Tibial artery (tissue), 4 donors: Measurements from ENCODE around the gene PROX2.

Experiments
- DNase-seq, 2 donors: peaks; one replicate each; pipeline ENCODE4 v3.0.0-alpha.2; 2019
- H3K27ac ChIP-seq, 2 donors: fragments of 200-600 bp; sonication (generic) in 1 of 2; 1 replicate in 1 of 2; 2 replicates in 1 of 2; pipeline ENCODE4 v1.5.1; 2018 to 2019; ENCODE audit warnings: mild to moderate bottlenecking in 1 of 2
- H3K27me3 ChIP-seq, 2 donors: fragments of 200-600 bp; sonication (generic) in 1 of 2; one replicate each; pipeline versions ENCODE4 v1.5.1 to v1.6.0; 2016 to 2019
- H3K36me3 ChIP-seq, 3 donors: fragments of 200-600 bp; sonication (generic) in 2 of 3; one replicate each; pipeline ENCODE4 v1.5.1; 2016 to 2019; ENCODE audit warnings: mild to moderate bottlenecking in 2 of 3
- H3K4me1 ChIP-seq, 4 donors: fragments of 200-600 bp; sonication (generic) in 2 of 4; 1 replicate in 3 of 4; 2 replicates in 1 of 4; pipeline ENCODE4 v1.5.1; 2016 to 2019
- H3K4me3 ChIP-seq, 2 donors: fragments of 200-600 bp; sonication (generic) in 1 of 2; 1 replicate in 1 of 2; 2 replicates in 1 of 2; pipeline ENCODE4 v1.5.1; 2018 to 2019; ENCODE audit warnings: mild to moderate bottlenecking in 2 of 2
- H3K9me3 ChIP-seq, 3 donors: fragments of 200-600 bp; sonication (generic) in 1 of 3; one replicate each; pipeline ENCODE4 v1.5.1; 2016 to 2019
- intact Hi-C: fragments of 100-400 bp; cut with DNase I; formaldehyde crosslinking; loops from one replicate; pipeline ENCODE4 v1.15.0; 2023; ENCODE audit warnings: low total_unique reads
- TF ChIP-seq, protein P1 (sequence below), 2 experiments: fragments of 200-600 bp in 1 of 2; fragments of 450-650 bp in 1 of 2; IDR thresholded peaks; one replicate each; pipeline ENCODE4 v1.5.1; 2017 to 2019; ENCODE audit warnings: antibody characterized with exemption in 2 of 2, mild to moderate bottlenecking in 1 of 2, moderate library complexity in 1 of 2

The PROX2 gene

DNA sequence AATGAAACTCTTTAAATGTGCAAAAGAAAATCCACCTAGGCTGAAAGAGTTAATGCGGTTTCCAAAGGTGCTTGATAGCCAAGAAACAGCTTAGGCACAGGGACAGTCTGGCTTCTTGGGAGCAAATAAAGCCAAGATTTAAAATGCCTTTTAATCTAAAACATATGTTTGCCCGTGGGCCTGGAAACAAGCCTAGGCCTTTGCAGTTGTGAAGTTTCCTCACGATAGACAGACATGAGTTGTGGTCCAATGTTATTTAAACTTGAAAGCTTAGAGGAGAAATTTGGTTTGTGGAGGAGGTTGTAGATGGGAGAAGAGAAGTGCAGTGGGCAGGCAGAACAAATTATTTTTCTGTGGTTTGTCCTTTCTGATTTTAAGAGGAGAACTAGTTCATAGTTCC is 29.8 kb downstream of the PROX2 start:
- no peaks in the 10 kb centered on the region for H3K4me1 ChIP-seq
- no peak for DNase-seq
- no peak overlapping the region for H3K4me3 ChIP-seq
- no peaks in the 10 kb centered on the region for H3K27me3 ChIP-seq
- intact Hi-C loops, result no loop called here
- TF ChIP-seq, protein P1, sequence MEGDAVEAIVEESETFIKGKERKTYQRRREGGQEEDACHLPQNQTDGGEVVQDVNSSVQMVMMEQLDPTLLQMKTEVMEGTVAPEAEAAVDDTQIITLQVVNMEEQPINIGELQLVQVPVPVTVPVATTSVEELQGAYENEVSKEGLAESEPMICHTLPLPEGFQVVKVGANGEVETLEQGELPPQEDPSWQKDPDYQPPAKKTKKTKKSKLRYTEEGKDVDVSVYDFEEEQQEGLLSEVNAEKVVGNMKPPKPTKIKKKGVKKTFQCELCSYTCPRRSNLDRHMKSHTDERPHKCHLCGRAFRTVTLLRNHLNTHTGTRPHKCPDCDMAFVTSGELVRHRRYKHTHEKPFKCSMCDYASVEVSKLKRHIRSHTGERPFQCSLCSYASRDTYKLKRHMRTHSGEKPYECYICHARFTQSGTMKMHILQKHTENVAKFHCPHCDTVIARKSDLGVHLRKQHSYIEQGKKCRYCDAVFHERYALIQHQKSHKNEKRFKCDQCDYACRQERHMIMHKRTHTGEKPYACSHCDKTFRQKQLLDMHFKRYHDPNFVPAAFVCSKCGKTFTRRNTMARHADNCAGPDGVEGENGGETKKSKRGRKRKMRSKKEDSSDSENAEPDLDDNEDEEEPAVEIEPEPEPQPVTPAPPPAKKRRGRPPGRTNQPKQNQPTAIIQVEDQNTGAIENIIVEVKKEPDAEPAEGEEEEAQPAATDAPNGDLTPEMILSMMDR (IDR thresholded peaks at IDR 0.05), result no peak
- peaks cover 0 to 2% (median 0%) of the 10 kb centered on the region in 3 donors for H3K36me3 ChIP-seq
- H3K27ac ChIP-seq, result no peak overlapping the region
- no peaks in the 10 kb centered on the region for H3K9me3 ChIP-seq

DNA sequence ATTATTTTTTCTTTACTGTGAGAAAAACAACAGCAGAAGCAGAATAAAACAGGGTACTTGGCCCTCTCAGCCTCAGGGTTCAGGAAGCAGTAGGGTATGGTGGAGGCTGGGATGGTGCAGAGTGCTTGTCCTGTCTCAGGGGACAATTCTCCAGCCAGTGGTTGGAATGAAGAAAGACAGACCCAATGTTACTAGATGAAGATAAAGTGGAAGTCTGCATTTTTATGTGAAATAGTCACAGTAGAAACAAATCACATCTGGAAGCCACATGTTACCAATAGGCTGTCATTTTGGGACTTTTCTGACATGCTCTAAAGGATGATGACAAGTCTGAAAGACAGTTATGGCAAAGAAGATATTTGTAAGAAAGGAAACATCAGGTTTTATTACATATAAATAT is 32.3 kb downstream of the PROX2 start:
- Histone ChIP-seq H3K4me1 (no peaks in the 10 kb centered on the region), H3K36me3 (peaks cover 0 to 10% (median 0%) of the 10 kb centered on the region in 3 donors), H3K4me3 (no peak overlapping the region), H3K27me3 (no peaks in the 10 kb centered on the region), H3K27ac (no peak overlapping the region), H3K9me3 (no peaks in the 10 kb centered on the region)
- intact Hi-C loops, result no loop called here
- DNase-seq, result no peak
- TF ChIP-seq, protein P1 (IDR thresholded peaks at IDR 0.05), result no peak

DNA sequence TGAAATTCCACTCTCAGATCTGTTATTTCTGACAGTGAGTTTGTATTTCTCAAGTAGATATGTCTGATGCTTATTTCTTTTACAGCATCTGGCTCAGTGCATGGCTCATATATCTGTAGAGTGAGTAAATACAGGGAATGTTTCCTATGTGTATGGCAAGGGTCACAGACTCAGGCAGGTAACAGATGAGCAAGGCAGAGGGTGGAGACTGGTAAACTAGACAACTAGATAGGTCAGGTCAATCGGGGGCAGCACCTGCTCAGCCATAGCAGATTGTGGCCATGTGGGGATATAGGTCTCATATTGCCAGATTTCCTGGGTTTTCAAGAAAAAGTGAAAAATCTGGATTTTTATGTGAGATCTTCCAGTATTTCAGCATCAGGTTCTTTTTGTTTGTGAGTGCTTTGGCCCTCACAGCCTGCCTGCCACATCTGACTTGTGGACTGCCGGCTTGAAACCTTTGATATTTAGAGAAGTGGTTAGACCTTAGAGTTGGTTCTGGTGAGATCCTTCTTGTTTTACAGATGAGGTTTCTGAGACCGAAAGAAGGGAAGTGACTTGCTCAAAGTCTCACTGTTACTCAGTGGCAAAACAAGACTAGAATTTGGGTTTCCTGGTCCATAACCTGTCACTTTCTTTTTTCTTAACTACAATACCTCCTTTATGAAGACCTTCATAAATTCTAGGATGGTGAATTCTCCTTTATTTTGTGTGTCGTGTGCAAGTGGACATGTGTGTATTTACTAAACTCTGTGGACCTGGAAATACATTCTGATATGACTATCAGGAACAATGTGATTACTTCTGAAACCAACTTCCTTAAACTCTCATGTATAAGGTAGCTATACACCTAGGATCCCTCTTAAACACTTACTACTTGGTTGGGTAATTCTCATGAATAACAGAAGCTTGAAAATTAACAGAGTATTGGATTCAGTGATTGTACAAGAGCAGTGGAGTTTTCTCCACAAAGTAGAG is 34.4 kb downstream of the PROX2 start:
- intact Hi-C loops, result no loop called here
- no peak for DNase-seq

GRCh38 chr14:74840603-74841030 is 35.3 kb downstream of the PROX2 start:
- Histone ChIP-seq H3K9me3 (no peaks in the 10 kb centered on the region), H3K4me3 (no peak overlapping the region), H3K27me3 (no peaks in the 10 kb centered on the region), H3K27ac (no peak overlapping the region), H3K4me1 (no peaks in the 10 kb centered on the region), H3K36me3 (peaks cover 4 to 18% (median 6%) of the 10 kb centered on the region in 3 donors)
- intact Hi-C loops, result no loop called here
- no peak for DNase-seq
- TF ChIP-seq, protein P1 (IDR thresholded peaks at IDR 0.05), result no peak

More for the DNA sequence above, 34.4 kb downstream of the PROX2 start:
- no peaks in the 10 kb centered on the region for H3K4me1 ChIP-seq
- H3K27me3 ChIP-seq, result no peaks in the 10 kb centered on the region
- peaks cover 0 to 10% (median under 1%) of the 10 kb centered on the region in 3 donors for H3K36me3 ChIP-seq
- TF ChIP-seq, protein P1 (IDR thresholded peaks at IDR 0.05), result no peak
- H3K27ac ChIP-seq, result no peak overlapping the region
- H3K4me3 ChIP-seq, result no peak overlapping the region
- no peaks in the 10 kb centered on the region for H3K9me3 ChIP-seq

DNA sequence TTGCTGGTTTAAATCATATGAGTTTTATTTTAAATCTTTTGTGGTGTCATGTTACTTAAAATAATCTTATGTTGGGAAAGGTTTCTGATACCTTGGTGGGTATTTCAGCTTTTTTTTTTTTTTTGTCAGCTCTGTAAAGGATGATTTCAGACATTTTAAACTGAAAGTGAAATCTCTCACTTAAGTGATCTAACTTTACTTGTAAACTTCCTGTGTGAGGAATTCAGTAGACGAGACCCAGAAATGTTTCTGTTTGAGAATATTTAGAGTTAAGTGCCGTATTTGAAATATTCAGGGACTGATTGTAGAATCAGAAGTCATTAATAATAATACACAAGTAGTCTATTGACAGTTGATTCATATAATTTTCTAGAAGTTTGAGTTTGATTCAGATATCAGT is 37.8 kb downstream of the PROX2 start:
- intact Hi-C loops, result no loop called here
- no peak for DNase-seq
- Histone ChIP-seq H3K9me3 (no peaks in the 10 kb centered on the region), H3K4me1 (no peaks in the 10 kb centered on the region), H3K27me3 (no peaks in the 10 kb centered on the region), H3K4me3 (no peak overlapping the region), H3K27ac (no peak overlapping the region), H3K36me3 (peaks cover 9 to 30% (median 14%) of the 10 kb centered on the region in 3 donors)
- TF ChIP-seq, protein P1 (IDR thresholded peaks at IDR 0.05), result no peak
